HEK293T (cell line): Measurements from ENCODE around the gene GPHA2.

ENCODE experiments used
- ARNT ChIP-seq: fragments of 450-650 bp; IDR thresholded peaks from 2 replicates; pipeline ENCODE4 v1.6.1; 2017; ENCODE audit warnings: mild to moderate bottlenecking
- BHLHE40 ChIP-seq: fragments of 450-650 bp; IDR thresholded peaks from 2 replicates; pipeline ENCODE4 v1.6.1; 2016; ENCODE audit warnings: mild to moderate bottlenecking, moderate library complexity, borderline replicate concordance
- CTBP1 ChIP-seq: fragments of 450-650 bp; IDR thresholded peaks from 2 replicates; pipeline ENCODE4 v1.6.1; 2016; ENCODE audit warnings: borderline replicate concordance
- ELF4 ChIP-seq: fragments of 450-650 bp; IDR thresholded peaks from 2 replicates; pipeline ENCODE4 v1.6.1; 2017; ENCODE audit warnings: antibody characterized with exemption
- FOXK2 ChIP-seq: fragments of 450-650 bp; IDR thresholded peaks from 2 replicates; pipeline ENCODE4 v1.6.1; 2016; ENCODE audit warnings: mild to moderate bottlenecking
- FOXM1 ChIP-seq: fragments of 450-650 bp; IDR thresholded peaks from 2 replicates; pipeline ENCODE4 v1.6.1; 2017; ENCODE audit warnings: mild to moderate bottlenecking, borderline replicate concordance
- HDGF ChIP-seq: fragments of 450-650 bp; IDR thresholded peaks from 2 replicates; pipeline ENCODE4 v1.6.1; 2017; ENCODE audit warnings: antibody characterized with exemption, borderline replicate concordance
- LEF1 ChIP-seq: fragments of 450-650 bp; IDR thresholded peaks from 2 replicates; pipeline ENCODE4 v1.6.1; 2017; ENCODE audit warnings: mild to moderate bottlenecking, borderline replicate concordance
- SP1 ChIP-seq: fragments of 450-650 bp; IDR thresholded peaks from 2 replicates; pipeline ENCODE4 v1.6.1; 2017
- SUZ12 ChIP-seq: fragments of 450-650 bp; IDR thresholded peaks from 2 replicates; pipeline ENCODE4 v1.6.1; 2016; ENCODE audit warnings: mild to moderate bottlenecking

DNA sequence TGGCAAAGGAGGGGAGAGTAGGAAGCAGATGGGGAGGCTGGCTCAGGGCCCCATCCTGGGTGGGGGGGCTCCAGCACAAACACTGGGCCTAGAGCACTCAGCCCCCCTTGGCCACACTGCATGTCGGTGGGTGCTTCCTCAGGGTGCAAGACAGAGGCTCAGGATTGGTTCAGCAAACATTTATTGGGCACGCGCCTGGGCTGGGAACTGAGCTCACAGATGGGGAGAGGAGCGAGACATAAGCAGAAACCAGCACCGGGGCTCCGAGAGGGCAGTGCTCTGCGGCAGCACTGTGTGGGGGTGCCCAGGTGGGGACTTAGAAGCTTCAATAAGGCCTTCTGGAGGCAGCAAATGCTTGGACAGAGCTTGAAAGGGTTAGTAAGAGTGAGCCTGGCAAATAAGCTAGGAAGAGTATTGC is 45.2 kb downstream of the GPHA2 start:
- TF ChIP-seq BHLHE40 (no peak), FOXM1 (no peak), SUZ12 (no peak), SP1 (no peak), LEF1 (no peak), CTBP1 (no peak), FOXK2 (no peak), ARNT (no peak), HDGF (no peak), ELF4 (no peak)
